ENCODE data around the gene ITIH6. TPM values are rescaled to one million over a fixed set of nuclear protein-coding genes. Genes with fewer than 3 reads are reported as not detected.
"Not testable (repeated sequence)": the region's sequence is repeated elsewhere in the genome, so short reads cannot be mapped to it uniquely, and the experiment has no call there.

ITIH6 gene
- total RNA-seq, 2 experiments from 2014 or later, result not detected

GRCh38 chrX:54738567-54738966, 59.5 kb downstream of the ITIH6 start:
- intact Hi-C loops (cut with micrococcal nuclease); H3K27ac Mint-ChIP-seq; DNase-seq; H3K9me3 Mint-ChIP-seq; CTCF ChIA-PET; H3K4me3 Mint-ChIP-seq; H3K4me1 Mint-ChIP-seq (ENCODE audit: low read depth); H3K36me3 Mint-ChIP-seq (ENCODE audit: low read depth); H3K27me3 Mint-ChIP-seq (ENCODE audit: low read depth): not testable (repeated sequence)

DNA sequence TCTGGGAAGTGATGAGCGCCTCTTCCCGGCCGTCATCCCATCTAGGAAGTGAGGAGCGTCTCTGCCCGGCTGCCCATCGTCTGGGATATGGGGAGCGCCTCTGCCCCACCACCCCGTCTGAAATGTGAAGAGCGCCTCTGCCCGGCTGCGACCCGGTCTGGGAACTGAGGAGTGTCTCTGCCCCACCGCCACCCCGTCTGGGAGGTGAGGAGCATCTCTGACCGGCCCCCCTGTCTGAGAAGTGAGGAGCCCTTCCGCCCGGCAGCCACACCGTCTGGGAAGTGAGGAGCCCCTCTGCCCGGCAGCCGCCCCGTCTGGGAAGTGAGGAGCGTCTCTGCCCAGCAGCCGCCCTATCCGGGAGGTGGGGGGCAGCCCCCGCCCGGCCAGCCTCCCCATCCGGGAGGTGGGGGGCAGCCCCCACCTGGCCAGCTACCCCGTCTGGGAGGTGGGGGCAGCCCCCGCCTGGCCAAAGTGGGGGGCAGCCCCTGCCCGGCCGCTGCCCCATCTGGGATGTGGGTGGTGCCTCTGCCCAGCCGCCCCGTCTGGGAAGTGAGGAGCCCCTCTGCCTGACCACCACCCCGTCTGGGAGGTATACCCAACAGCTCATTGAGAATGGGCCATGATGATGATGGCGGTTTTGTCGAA, 61.6 kb downstream of the ITIH6 start:
- DNase-seq; H3K27ac Mint-ChIP-seq; H3K36me3 Mint-ChIP-seq (ENCODE audit: low read depth); H3K4me1 Mint-ChIP-seq (ENCODE audit: low read depth); H3K27me3 Mint-ChIP-seq (ENCODE audit: low read depth); H3K9me3 Mint-ChIP-seq; intact Hi-C loops (cut with micrococcal nuclease); CTCF ChIA-PET; H3K4me3 Mint-ChIP-seq: not testable (repeated sequence)

DNA sequence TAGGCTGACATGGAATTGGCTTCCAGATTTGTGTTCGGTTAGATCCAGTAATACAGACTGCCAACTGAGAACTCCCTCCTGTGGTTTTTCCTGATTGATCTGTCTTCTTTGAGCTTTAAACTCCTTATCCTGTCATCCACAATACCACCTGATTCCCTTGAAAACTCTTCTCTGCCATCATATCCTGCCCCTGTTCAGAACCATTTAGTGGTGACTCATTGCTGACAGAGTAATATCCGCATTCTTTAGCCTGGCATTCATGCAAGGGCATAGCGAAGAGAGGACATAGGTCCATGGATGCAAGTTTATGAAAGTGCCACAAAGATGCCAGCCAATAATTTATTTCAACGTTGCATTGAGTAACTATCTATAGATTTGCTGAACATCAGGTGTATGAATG, 76.6 kb downstream of the ITIH6 start:
- Mint-ChIP-seq H3K4me1 (ENCODE audit: low read depth) (no peaks in the 10 kb centered on the region), H3K27me3 (ENCODE audit: low read depth) (no peaks in the 10 kb centered on the region), H3K36me3 (ENCODE audit: low read depth) (no peaks in the 10 kb centered on the region), H3K4me3 (no peak overlapping the region), H3K9me3 (no peaks in the 10 kb centered on the region), H3K27ac (no peak overlapping the region)
- no peak for DNase-seq
- intact Hi-C loops (cut with micrococcal nuclease), result no loop called here
- CTCF ChIA-PET, result no interaction called here

DNA sequence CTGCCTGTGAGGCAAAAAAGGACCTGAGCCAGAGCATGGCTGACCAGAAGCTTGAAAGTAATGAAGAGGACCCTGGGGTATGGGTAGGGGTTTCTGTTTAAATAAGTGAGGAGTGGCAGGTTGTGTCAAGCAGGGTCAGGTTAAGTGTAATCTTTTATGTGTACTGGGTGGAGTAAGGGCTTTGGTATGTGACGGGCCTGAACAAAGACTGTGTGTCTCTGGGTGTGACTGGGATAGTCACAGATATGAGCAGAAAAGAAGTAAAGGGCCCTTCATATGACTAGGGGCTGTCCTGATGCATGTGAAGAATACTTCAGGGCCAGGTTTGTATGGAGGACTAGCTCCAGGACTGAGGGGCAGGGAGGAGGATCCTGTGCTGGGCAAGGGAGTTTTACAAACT, 82.4 kb downstream of the ITIH6 start:
- CTCF ChIA-PET, result no interaction called here
- intact Hi-C loops (cut with micrococcal nuclease), result no loop called here
- Mint-ChIP-seq H3K9me3 (no peaks in the 10 kb centered on the region), H3K4me1 (ENCODE audit: low read depth) (no peaks in the 10 kb centered on the region), H3K27ac (no peak overlapping the region), H3K27me3 (ENCODE audit: low read depth) (no peaks in the 10 kb centered on the region), H3K4me3 (no peak overlapping the region), H3K36me3 (ENCODE audit: low read depth) (no peaks in the 10 kb centered on the region)
- no peak for DNase-seq

DNA sequence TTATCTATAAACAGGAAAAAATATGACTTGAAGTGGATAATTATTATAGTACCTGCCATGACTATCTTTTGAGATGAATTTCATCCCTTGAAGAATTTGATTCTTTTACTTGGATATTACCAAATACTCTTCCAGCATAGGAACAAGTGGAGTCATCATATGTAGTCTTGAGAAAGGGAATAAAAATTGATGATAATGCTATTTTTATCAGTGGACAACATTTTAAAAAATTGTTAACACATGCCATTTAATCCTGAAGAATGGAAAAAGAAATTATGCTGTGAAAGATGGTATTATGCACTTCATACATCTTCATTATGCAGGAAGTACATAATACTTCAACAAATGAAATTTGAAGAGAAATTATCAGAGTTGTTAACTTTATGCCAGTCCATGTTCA, 83.6 kb downstream of the ITIH6 start:
- H3K36me3 Mint-ChIP-seq (ENCODE audit: low read depth), result no peaks in the 10 kb centered on the region
- H3K27me3 Mint-ChIP-seq (ENCODE audit: low read depth), result no peaks in the 10 kb centered on the region
- CTCF ChIA-PET, result no interaction called here
- no peak overlapping the region for H3K4me3 Mint-ChIP-seq
- H3K27ac Mint-ChIP-seq, result no peak overlapping the region
- H3K4me1 Mint-ChIP-seq (ENCODE audit: low read depth), result no peaks in the 10 kb centered on the region
- DNase-seq, result no peak
- H3K9me3 Mint-ChIP-seq, result no peaks in the 10 kb centered on the region
- intact Hi-C loops (cut with micrococcal nuclease), result no loop called here

DNA sequence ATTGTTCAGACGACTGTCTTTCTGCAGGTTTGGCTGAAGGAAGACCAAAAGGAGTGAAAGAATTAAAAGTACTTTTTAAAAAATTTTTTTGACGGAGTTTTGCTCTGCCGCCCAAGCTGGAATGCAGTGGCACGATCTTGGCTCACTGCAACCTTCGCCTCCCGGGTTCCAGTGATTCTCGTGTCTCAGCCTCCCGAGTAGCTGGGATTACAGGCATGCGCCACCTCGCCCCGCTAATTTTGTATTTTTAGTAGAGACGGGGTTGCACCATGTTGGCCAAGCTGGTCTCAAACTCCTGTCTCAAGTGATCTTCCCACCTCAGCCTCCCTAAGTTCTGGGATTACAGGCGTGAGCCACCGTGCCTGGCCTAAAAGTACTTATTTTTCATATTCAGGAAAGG, 86.3 kb downstream of the ITIH6 start:
- intact Hi-C loops (cut with micrococcal nuclease), result no loop called here
- H3K9me3 Mint-ChIP-seq, result no peaks in the 10 kb centered on the region
- H3K4me3 Mint-ChIP-seq, result no peak overlapping the region
- CTCF ChIA-PET, result no interaction called here
- DNase-seq, result no peak
- no peaks in the 10 kb centered on the region for H3K27me3 Mint-ChIP-seq (ENCODE audit: low read depth)
- no peak overlapping the region for H3K27ac Mint-ChIP-seq
- no peaks in the 10 kb centered on the region for H3K36me3 Mint-ChIP-seq (ENCODE audit: low read depth)
- H3K4me1 Mint-ChIP-seq (ENCODE audit: low read depth), result no peaks in the 10 kb centered on the region

- intact Hi-C loops (cut with micrococcal nuclease), result no loop called here
- H3K9me3 Mint-ChIP-seq, result no peaks in the 10 kb centered on the region
- no peak overlapping the region for H3K27ac Mint-ChIP-seq
- no peaks in the 10 kb centered on the region for H3K27me3 Mint-ChIP-seq (ENCODE audit: low read depth)
- no peak overlapping the region for H3K4me3 Mint-ChIP-seq
- CTCF ChIA-PET, result no interaction called here
- DNase-seq, result no peak
- H3K36me3 Mint-ChIP-seq (ENCODE audit: low read depth), result no peaks in the 10 kb centered on the region
- no peaks in the 10 kb centered on the region for H3K4me1 Mint-ChIP-seq (ENCODE audit: low read depth)
These were observed 87.1 kb downstream of the ITIH6 start for GRCh38 chrX:54710920-54711319.

DNA sequence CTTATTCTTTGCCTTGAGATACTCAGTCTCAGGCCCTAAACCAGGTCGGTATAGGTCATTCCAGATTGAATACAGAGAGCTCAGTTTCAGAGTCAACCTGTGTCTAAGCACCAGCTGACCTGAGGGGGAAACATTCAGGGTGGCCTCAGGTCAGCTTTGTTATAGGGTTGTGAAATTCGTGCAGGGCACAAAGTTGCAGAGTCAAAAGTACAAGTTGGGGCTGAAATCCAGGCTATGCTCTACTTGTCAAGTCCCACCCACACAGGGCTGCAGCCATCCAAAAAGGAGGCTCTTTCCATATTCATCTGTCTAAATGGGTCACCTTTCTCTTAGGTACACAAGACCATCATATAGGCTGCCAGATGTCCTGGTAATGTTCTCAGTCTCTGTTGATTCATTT, 89.7 kb downstream of the ITIH6 start:
- CTCF ChIA-PET, result no interaction called here
- Mint-ChIP-seq H3K27ac (no peak overlapping the region), H3K36me3 (ENCODE audit: low read depth) (no peaks in the 10 kb centered on the region)

More for the DNA sequence above, 89.7 kb downstream of the ITIH6 start:
- H3K4me1 Mint-ChIP-seq (ENCODE audit: low read depth), result no peaks in the 10 kb centered on the region
- no peak for DNase-seq
- H3K4me3 Mint-ChIP-seq, result no peak overlapping the region
- H3K27me3 Mint-ChIP-seq (ENCODE audit: low read depth), result no peaks in the 10 kb centered on the region
- intact Hi-C loops (cut with micrococcal nuclease), result no loop called here
- no peaks in the 10 kb centered on the region for H3K9me3 Mint-ChIP-seq

Other genes starting within 250 kb of the ITIH6 start
- 10 to 100 TPM; 34.1 to 35.7 TPM for gene MAGED2, start 9.5 kb upstream of the ITIH6 start, total RNA-seq
- 1 to 10 TPM; 2.7 to 4.0 TPM for gene TRO, start 122.6 kb upstream of the ITIH6 start, total RNA-seq
- under 1 TPM; 0.45 to 0.81 TPM for gene PFKFB1, start 195.9 kb upstream of the ITIH6 start, total RNA-seq
- gene APEX2, start 202.1 kb upstream of the ITIH6 start, total RNA-seq, result 10 to 100 TPM; 34.7 to 36.3 TPM
- not detected for gene ALAS2, start 232.7 kb upstream of the ITIH6 start, total RNA-seq

Data from activated naive CD4-positive, alpha-beta T cell treated with anti-CD3 and anti-CD28 coated beads for 36 hours (primary cell).